HTERT RPE-1 (cell line): ENCODE measurements around the gene GUCY2C.
"Not testable (repeated sequence)": the region's sequence is repeated elsewhere in the genome, so short reads cannot be mapped to it uniquely, and the experiment has no call there.

Experiments used
- in situ Hi-C: fragments of 300-500 bp; cut with MboI; formaldehyde crosslinking; loops from 4 replicates; pipeline ENCODE4 v1.14.3; 2020; ENCODE audit warnings: low sequenced_read_pairs

Gene GUCY2C

DNA sequence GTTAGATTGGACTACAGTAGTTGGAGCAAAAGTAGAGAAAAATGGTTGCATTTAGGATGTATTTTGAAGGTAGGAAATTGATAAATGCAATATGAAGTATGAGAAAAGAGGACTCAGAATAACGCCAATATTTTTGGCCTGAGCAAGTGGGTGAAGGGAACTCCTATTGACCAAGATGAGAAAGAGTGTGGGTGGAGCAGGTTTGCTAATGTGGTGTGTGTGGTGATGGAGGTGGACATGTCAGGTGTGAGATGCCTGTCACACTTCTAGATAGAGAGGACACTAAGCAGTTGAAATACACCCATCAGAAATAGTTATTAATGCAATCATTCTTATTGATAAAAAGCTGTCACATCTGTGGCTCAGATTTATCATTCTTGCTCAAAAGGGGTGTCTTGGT is 7.3 kb downstream of the GUCY2C start:
- in situ Hi-C loops: no loop called here

DNA sequence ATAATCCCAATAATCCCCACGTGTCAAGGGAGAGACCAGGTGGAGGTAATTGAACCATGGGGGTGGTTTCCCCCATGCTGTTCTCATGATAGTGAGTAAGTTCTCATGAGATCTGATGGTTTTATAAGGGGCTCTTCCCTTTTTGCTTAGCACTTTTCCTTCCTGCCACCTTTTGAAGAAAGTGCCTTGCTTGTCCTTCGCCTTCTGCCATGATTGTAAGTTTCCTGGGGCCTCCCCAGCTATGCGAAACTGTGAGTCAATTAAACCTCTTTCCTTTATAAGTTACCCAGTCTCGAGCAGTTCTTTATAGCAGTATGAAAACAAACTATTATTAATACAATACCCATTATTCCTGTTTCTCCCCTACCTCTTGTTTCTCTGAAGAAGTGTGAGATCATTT is 14.2 kb downstream of the GUCY2C start:
- in situ Hi-C loops: not testable (repeated sequence)

- in situ Hi-C loops: no loop called here
Measured at GRCh38 chr12:14681625-14682024, 14.8 kb downstream of the GUCY2C start.

GRCh38 chr12:14681190-14681589 is 15.2 kb downstream of the GUCY2C start:
- in situ Hi-C loops: no loop called here

DNA sequence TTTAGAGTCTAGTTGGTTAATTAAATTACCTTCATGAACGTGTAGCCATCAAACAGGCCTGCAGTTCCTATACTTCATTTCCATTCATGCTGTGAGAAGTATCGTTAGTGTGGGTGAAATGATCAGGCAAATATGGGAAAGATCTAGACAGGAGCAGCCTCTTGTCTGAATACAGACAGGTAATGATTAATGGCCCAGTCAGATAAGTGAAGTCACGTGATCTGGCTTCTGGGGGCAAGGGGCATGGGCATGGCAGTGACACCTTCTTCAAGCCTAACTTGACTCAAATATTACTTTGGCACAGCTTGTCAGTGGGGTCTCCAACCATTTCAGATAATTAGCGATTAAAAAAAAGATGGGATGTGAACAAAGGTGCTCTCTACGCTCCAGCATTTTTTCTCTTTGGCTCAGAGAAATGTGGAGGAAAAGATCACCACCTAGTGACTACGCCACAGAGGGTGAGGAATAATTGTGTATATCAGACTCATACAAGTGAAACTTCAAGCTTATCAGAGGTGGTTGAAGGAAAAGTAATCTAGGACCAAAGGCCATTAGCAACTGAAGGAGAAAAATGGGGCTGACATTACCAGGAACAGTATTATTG is 17.8 kb downstream of the GUCY2C start:
- in situ Hi-C loops: no loop called here

DNA sequence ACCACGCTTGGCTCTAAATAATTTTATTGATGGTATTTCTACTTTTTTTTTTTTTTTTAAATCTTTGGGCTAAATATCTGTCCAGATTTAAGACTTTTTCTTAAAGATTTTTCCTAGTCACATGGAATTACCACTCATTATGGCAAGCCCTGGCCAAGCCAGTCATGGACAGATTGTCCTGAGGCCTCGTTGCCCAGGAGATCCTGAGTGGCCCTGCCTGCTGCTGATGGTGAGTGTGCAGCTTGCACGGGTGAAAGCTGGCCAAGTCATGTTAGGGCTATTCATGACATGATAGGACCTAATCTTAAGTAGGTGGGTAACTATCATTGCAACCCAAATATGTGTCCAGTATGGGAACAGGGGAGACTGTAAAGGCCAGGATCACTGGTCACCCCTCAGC is 27.8 kb downstream of the GUCY2C start:
- in situ Hi-C loops: no loop called here

DNA sequence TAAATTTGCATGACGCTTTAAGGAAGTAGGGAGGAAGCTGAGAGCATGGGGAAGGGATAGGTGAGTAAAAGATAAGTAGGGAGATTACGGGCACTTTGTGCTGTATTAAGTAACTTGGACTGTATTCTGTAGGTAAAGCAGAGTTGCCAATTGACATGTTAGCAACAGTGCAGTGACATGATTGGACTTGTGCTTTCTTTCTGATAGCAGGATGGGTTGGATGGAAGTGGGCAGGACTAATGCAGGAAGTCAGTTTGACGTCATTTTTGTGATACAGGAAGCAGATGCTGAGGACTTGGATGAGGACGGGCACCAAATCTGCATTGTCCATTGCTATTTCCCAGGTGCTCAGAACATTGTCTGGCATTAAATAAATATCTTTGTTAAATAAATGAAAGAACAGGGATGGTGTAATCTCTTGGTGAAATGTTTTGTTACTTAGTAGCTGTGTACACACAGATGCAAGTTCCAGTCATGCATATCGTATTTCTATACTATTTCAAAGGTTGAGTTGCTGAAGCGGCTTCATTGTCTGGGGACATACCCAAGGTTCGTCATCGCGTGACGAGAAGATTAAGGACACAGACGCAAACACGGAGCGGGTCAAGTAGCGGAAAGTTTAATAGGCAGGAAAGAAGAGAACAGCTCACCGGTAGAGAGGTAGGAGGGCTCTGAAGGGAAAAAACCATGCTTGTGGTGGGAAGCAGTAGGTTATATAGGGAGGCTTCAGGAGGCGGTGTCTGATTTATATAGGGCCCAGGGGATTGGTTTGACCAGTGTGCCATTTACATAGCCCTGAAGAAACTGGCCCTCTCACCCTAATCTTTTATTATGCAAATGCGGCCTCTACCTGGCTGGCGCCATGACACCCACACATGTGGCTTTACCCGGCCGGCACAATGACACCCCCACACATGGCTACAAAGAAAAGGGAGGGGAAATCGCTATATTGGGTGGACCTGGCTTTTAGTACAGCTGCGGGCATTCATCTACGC is 30.7 kb downstream of the GUCY2C start:
- in situ Hi-C loops: no loop called here

DNA sequence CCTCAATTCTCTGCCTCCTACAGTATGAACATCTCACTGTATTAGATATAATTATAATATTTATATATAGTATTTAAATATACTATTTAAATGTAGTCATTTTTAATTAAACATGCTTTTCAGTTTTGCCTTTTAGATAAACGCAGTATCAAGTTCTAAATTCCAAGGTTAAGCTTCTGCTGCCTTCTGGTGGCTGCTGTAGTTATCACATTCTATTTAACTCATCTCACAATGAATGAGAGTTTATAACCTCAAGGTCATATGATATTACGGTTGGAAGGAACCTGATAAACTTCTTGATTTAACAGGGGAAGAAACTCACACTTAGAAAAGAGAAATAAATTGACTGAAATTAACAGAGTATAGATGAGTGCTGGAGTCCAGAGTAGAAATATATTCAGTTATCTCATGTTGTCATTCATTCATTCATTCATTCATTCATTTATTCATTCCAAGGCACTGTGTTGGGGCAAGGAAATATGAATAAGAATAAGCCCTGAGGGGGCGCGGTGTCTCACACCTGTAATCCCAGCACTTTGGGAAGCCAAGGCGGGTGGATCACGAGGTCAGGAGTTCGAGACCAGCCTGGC is 31.9 kb downstream of the GUCY2C start:
- in situ Hi-C loops: no loop called here

DNA sequence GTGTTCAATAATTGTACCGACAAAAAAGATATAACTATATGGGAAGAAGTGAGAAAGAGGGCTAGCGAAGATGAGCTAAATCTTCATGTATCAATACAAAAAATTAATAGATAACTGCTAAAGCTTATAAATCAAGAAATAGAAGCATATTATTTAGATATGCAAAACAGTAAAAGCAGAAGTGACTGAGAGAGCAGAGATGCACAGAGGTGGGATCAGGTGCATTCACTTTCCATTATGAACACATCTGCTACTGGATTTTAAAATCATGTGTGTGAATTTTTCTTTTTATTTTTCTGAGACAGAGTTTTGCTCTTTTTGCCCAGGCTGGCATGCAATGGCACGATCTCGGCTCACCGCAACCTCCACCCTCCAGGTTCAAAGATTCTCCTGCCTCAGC is 33.4 kb downstream of the GUCY2C start:
- in situ Hi-C loops: no loop called here

DNA sequence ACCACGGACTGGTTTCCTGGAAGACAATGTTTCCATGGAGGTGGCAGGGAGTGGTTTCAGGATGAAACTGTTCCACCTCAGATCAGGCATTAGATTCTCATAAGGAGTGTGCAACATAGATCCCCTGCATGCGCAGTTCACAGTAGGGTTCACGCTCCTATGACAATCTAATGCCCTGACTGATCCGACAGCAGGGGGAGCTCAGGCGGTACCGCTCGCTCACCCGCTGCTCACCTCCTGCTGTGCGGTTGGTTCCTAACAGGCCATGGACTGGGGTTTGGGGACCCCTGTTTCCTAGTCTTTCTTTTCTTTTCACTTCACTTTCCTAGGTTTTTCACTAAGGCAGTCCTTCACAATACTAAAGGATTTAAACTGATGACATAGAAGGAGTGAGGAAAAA is 39.6 kb downstream of the GUCY2C start:
- in situ Hi-C loops: no loop called here

GRCh38 chr12:14655284-14655683 is 41.1 kb downstream of the GUCY2C start:
- in situ Hi-C loops: no loop called here

GRCh38 chr12:14654842-14655241 is 41.6 kb downstream of the GUCY2C start:
- in situ Hi-C loops: no loop called here

- in situ Hi-C loops: no loop called here
Measured at GRCh38 chr12:14654416-14654815, 42.0 kb downstream of the GUCY2C start.

- in situ Hi-C loops: no loop called here
Measured at GRCh38 chr12:14652483-14652882, 43.9 kb downstream of the GUCY2C start.

- in situ Hi-C loops: no loop called here
Measured at GRCh38 chr12:14651371-14651770, 45.0 kb downstream of the GUCY2C start.

- in situ Hi-C loops: no loop called here
Measured at GRCh38 chr12:14650789-14651188, 45.6 kb downstream of the GUCY2C start.

- in situ Hi-C loops: no loop called here
Measured at GRCh38 chr12:14647028-14647750, 49.2 kb downstream of the GUCY2C start.

- in situ Hi-C loops: no loop called here
Measured at GRCh38 chr12:14643251-14643650, 53.1 kb downstream of the GUCY2C start.

DNA sequence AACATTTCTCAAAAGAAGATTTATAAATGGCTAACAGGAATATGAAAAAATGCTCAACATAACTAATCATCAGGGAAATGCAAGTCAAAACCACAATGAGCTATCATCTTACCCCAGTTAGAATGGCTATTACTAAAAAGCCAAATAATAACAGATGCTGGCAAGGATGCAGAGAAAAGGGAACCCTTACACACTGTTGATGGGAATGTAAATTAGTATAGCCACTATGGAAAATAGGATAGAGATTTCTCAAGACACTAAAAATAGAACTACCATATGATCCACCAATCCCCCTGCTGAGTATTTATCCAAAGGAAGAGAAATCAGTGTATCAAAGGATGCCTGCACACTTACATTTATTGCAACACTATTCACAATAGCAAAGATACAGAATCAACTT is 58.3 kb downstream of the GUCY2C start:
- in situ Hi-C loops: no loop called here

DNA sequence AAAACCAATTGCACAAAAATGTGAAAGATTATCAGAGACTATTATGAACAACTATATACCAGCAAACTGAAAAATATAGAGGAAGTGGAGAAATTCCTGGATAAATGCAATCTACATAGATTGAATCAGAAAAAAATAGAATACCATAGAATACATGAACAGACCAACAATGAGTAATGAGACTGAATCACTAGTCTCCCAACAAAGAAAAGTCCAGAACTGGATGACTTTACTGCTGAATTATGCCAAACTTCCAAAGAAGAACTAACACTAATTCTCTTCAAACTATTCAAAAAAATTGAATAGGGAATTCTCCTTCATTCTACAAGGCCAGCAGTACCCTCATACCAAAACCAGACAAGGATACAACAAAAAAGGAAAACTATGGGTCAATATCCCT is 60.6 kb downstream of the GUCY2C start:
- in situ Hi-C loops: no loop called here

DNA sequence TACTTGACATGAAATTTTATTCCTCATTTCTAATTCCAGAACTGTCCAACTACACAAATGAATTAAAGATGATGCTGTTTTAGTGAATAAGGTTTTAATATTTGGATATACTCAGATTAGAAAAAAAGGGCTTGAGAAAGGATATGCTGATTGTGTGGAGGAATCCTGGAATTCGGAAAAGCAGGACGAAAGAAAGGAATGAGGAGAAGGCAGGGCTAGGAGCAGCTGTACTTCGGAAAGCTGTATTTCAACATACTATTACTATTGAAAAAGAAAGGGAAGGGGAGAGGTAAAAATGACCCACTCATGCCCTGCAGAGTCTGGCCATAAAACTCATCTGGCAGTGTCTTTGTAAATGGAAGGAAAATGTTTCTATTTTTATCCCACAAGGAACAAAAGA is 65.6 kb downstream of the GUCY2C start:
- in situ Hi-C loops: no loop called here
